GM23338 (cell line): Measurements from ENCODE around the gene KIAA0753. TPM values are rescaled to one million over a fixed set of nuclear protein-coding genes. Genes with fewer than 3 reads are reported as not detected.

Experiments used
- ATAC-seq: fragments of 200-7000 bp; cut with Tn5 transposase; 3 replicates; pipeline ENCODE4 v1.9.1; 2020
- DNase-seq: peaks from one replicate; pipeline ENCODE4 v3.0.0-alpha.2; 2015; ENCODE audit warnings: low spot score
- H2AFZ ChIP-seq: fragments of 200-600 bp; sonication (generic); 2 replicates; pipeline ENCODE4 v1.8.0; 2016; ENCODE audit warnings: antibody characterized with exemption, mild to moderate bottlenecking, moderate library complexity
- H3F3A ChIP-seq: fragments of 200-600 bp; sonication (generic); replicated peaks from 2 replicates; pipeline ENCODE4 v1.8.0; 2017; ENCODE audit warnings: antibody characterized with exemption, mixed run types, low read depth
- H3K27ac ChIP-seq: fragments of 200-600 bp; sonication (generic); 2 replicates; pipeline ENCODE4 v1.6.1; 2016; ENCODE audit warnings: low read depth
- H3K27me3 ChIP-seq: fragments of 200-600 bp; sonication (generic); 2 replicates; pipeline ENCODE4 v1.8.0; 2016; ENCODE audit warnings: mild to moderate bottlenecking, mixed run types, moderate library complexity; ENCODE audit not compliant: insufficient read depth
- H3K36me3 ChIP-seq: fragments of 200-600 bp; sonication (generic); 2 replicates; pipeline ENCODE4 v1.8.0; 2016; ENCODE audit warnings: mild to moderate bottlenecking; ENCODE audit not compliant: insufficient read depth
- H3K4me1 ChIP-seq: fragments of 200-600 bp; sonication (generic); 2 replicates; pipeline ENCODE4 v1.8.0; 2016; ENCODE audit warnings: mild to moderate bottlenecking, moderate library complexity; ENCODE audit not compliant: insufficient read depth
- H3K4me2 ChIP-seq: fragments of 200-600 bp; sonication (generic); 2 replicates; pipeline ENCODE4 v1.7.1; 2017; ENCODE audit warnings: mixed run types
- H3K4me3 ChIP-seq: fragments of 200-600 bp; sonication (generic); 2 replicates; pipeline ENCODE4 v1.6.1; 2016; ENCODE audit warnings: mixed run types
- H3K79me2 ChIP-seq: fragments of 200-600 bp; sonication (generic); replicated peaks from 2 replicates; pipeline ENCODE4 v1.8.0; 2017; ENCODE audit warnings: mild to moderate bottlenecking; ENCODE audit not compliant: insufficient read depth
- H3K9me2 ChIP-seq: fragments of 200-600 bp; sonication (generic); 2 replicates; pipeline ENCODE4 v1.8.0; 2017; ENCODE audit not compliant: insufficient read depth
- H4K20me1 ChIP-seq: fragments of 200-600 bp; sonication (generic); replicated peaks from 2 replicates; pipeline ENCODE4 v1.8.0; 2017; ENCODE audit warnings: mild to moderate bottlenecking; ENCODE audit not compliant: insufficient read depth
- H3K27ac Mint-ChIP-seq: 2 replicates; pipeline ENCODE4 v1.8.0; 2020; ENCODE audit warnings: inconsistent platforms, mild to moderate bottlenecking, moderate library complexity, mixed read lengths
- H3K27me3 Mint-ChIP-seq: 3 replicates; pipeline ENCODE4 v1.8.0; 2022; ENCODE audit warnings: low read depth, mild to moderate bottlenecking, moderate library complexity, mixed read lengths, inconsistent platforms; ENCODE audit not compliant: insufficient read depth, poor library complexity
- H3K36me3 Mint-ChIP-seq: 3 replicates; pipeline ENCODE4 v1.8.0; 2021; ENCODE audit warnings: low read depth, mild to moderate bottlenecking, inconsistent platforms, moderate library complexity, mixed read lengths
- H3K4me1 Mint-ChIP-seq: 3 replicates; pipeline ENCODE4 v1.8.0; 2020; ENCODE audit warnings: mild to moderate bottlenecking, inconsistent platforms, mixed read lengths
- H3K4me3 Mint-ChIP-seq: 3 replicates; pipeline ENCODE4 v1.8.0; 2021; ENCODE audit warnings: moderate library complexity, mild to moderate bottlenecking, inconsistent platforms, mixed read lengths
- H3K9me3 Mint-ChIP-seq: 3 replicates; pipeline ENCODE4 v1.8.0; 2020; ENCODE audit warnings: moderate library complexity, mild to moderate bottlenecking, inconsistent platforms, mixed read lengths
- CREB1 ChIP-seq: fragments of 250-450 bp; sonication (Bioruptor Pico); IDR thresholded peaks from 2 replicates; pipeline ENCODE4 v1.5.0; 2020; ENCODE audit warnings: low read depth, mild to moderate bottlenecking, moderate library complexity
- ETS1 ChIP-seq: IDR thresholded peaks from 2 replicates; pipeline ENCODE4 v1.6.1; 2016; ENCODE audit warnings: antibody characterized with exemption
- POLR2AphosphoS5 ChIP-seq: IDR thresholded peaks from 2 replicates; pipeline ENCODE4 v1.6.1; 2016; ENCODE audit warnings: antibody characterized with exemption, low read depth
- REST ChIP-seq: IDR thresholded peaks from one replicate; pipeline ENCODE4 v1.6.1; 2018; ENCODE audit warnings: antibody characterized with exemption; ENCODE audit not compliant: unreplicated experiment
- ZNF462 ChIP-seq: fragments of 250-450 bp; sonication (Bioruptor Pico); IDR thresholded peaks from 2 replicates; pipeline ENCODE4 v1.5.0; 2020; ENCODE audit warnings: mild to moderate bottlenecking, moderate library complexity
- long read RNA-seq: library from polyadenylated mRNA; unstranded; transcript quantifications from one replicate; pipeline ENCODE4 v2.0.0, GENCODE V29; 2020; ENCODE audit not compliant: unreplicated experiment
- polyA plus RNA-seq: library from polyadenylated mRNA; unstranded; fragments of >200 nt; fragmentation: Nextera tagmentation; extraction: Ambion mirVana; gene quantifications from 2 replicates; pipeline ENCODE4 v1.2.1, GENCODE V29; 2016
- total RNA-seq: library from RNA; depleted of rRNA; stranded (reverse); fragments of >200 nt; shearing (Covaris generic); gene quantifications from 2 replicates; pipeline ENCODE4 v1.2.3, GENCODE V29; 2014; rRNA removed

The KIAA0753 gene
- total RNA-seq (27.8 and 31.8 TPM in 2 replicates), polyA plus RNA-seq (5.9 and 6.0 TPM in 2 replicates)
- long read RNA-seq, partial matches to known transcripts = 1 of 1 reads
- long read RNA-seq, other reads (novel, unspliced or antisense) = 0 of 1 reads

GRCh38 chr17:6640536-6641246 lies at the start of gene KIAA0753, which contains the start of gene TXNDC17:
Gene KIAA0753, minus strand, starts transcription at chr17:6640711. Its CDS starts 5,608 bp downstream, at chr17:6635103.
Gene TXNDC17, plus strand, starts transcription at chr17:6641060. Its CDS starts 23 bp downstream, at chr17:6641083.
- Mint-ChIP-seq H3K27me3 (peaks cover 19% of the 10 kb centered on the region), H3K36me3 (peaks cover 27% of the 10 kb centered on the region), H3K9me3 (no peaks in the 10 kb centered on the region), H3K27ac (peak within 1 kb of the TSS; percentile 100), H3K4me1 (peaks cover 18% of the 10 kb centered on the region), H3K4me3 (peak within 1 kb of the TSS; percentile 91)
- H3K4me2 ChIP-seq = peak within 1 kb of the TSS; percentile 98
- peaks cover 12% of the 10 kb centered on the region; the same call in 1 of the 2 replicates for H3F3A ChIP-seq
- ATAC-seq (peak; percentile 89), DNase-seq (peak; percentile 90)
- no peaks in the 10 kb centered on the region for H3K9me2 ChIP-seq
- H3K27ac ChIP-seq = peak within 1 kb of the TSS; percentile 94
- H3K36me3 ChIP-seq = peaks cover 14% of the 10 kb centered on the region; the same call in 1 of the 2 replicates
- H4K20me1 ChIP-seq = peaks cover 13% of the 10 kb centered on the region
- TF ChIP-seq CREB1 (CRISPR knock-in tag) (peak; percentile 12; the same call in 1 of the 2 replicates), POLR2AphosphoS5 (peak; percentile 97), ZNF462 (CRISPR knock-in tag) (0 out of 2 replicates have a peak, but pooled peaks have one; percentile 9), ETS1 (peak; percentile 67), REST (no peak)
- H3K27me3 ChIP-seq = no peaks in the 10 kb centered on the region
- peaks cover 41% of the 10 kb centered on the region for H3K79me2 ChIP-seq
- H3K4me3 ChIP-seq = peak within 1 kb of the TSS; percentile 90
- H2AFZ ChIP-seq = peak within 1 kb of the TSS; percentile 100; the same call in 1 of the 2 replicates
- H3K4me1 ChIP-seq = peaks cover 12% of the 10 kb centered on the region
